Upper lobe of left lung (tissue), 6 donors: Measurements from ENCODE around the gene LRP5. TPM values are rescaled to one million over a fixed set of nuclear protein-coding genes. Genes with fewer than 3 reads are reported as not detected.

Experiments used
- small RNA-seq, 4 donors: library from RNA; depleted of rRNA; stranded (forward); fragments of <200 nt; gene quantifications; one replicate each; pipeline ENCODE3, GENCODE V24; 2016
- total RNA-seq, 6 donors: library from RNA; depleted of rRNA in 4 of 6; stranded (reverse); fragments of >200 nt in 4 of 6; gene quantifications; one replicate each; pipeline versions ENCODE4 v1.1.0 to v1.2.1, GENCODE V29; 2016 to 2021
- donor health status: DM: no; HTN: no; CAD: no; lungs with moderate emphysema.
- donor health status: DM: no; HTN: yes; CAD: no; lungs with severe emphysema.

LRP5 gene
- total RNA-seq, 6 donors from 2014 or later: 51.5 to 79.4 (median 67.6) TPM

Small RNAs within 50 kb of the gene (small RNA-seq; reads per million reads assigned to genes)
- 0 reads per million in 4 donors for gene NDUFA3P2

Other genes starting within 250 kb of the LRP5 start
- 100 to 1,000 TPM in 1 of 6 donors, 10 to 100 TPM in 5; 34.5 to 128 (median 59.1) TPM for gene CHKA, start 191.2 kb upstream of the LRP5 start, total RNA-seq
- gene KMT5B, start 99.3 kb upstream of the LRP5 start, total RNA-seq: 10 to 100 TPM; 19.3 to 61.2 (median 41.0) TPM
- gene C11orf24, start 40.6 kb upstream of the LRP5 start, total RNA-seq: 10 to 100 TPM; 13.9 to 37.5 (median 24.0) TPM
- gene PPP6R3, start 148.2 kb downstream of the LRP5 start, total RNA-seq: 100 to 1,000 TPM in 4 of 6 donors, 10 to 100 TPM in 2; 75.7 to 195 (median 114) TPM